Activated T-helper 1 cell treated with Interleukin-2 at 50 U/mL for 16 hours (primary cell): ENCODE results near the gene ZFYVE21.

Experiments used
- DNase-seq: peaks from one replicate; pipeline ENCODE4 v3.0.0-alpha.2; 2020; ENCODE audit warnings: low read depth

The ZFYVE21 gene

GRCh38 chr14:103737432-103738045 lies 21.9 kb downstream of the ZFYVE21 start:
- no peak for DNase-seq

- no peak for DNase-seq
Measured at GRCh38 chr14:103738166-103738565, 22.6 kb downstream of the ZFYVE21 start.

GRCh38 chr14:103738701-103739451 lies 23.3 kb downstream of the ZFYVE21 start:
- no peak for DNase-seq

GRCh38 chr14:103739466-103739792 lies 23.8 kb downstream of the ZFYVE21 start:
- DNase-seq: no peak

- DNase-seq: no peak
Measured at GRCh38 chr14:103739793-103740501, 24.3 kb downstream of the ZFYVE21 start.

- DNase-seq: no peak
Measured at GRCh38 chr14:103740991-103741689, 25.5 kb downstream of the ZFYVE21 start.

GRCh38 chr14:103741876-103742275 lies 26.3 kb downstream of the ZFYVE21 start:
- DNase-seq: no peak

- DNase-seq: no peak
Measured at GRCh38 chr14:103742499-103743255, 27.1 kb downstream of the ZFYVE21 start.

GRCh38 chr14:103743691-103744090 lies 28.1 kb downstream of the ZFYVE21 start:
- DNase-seq: no peak

- no peak for DNase-seq
Measured at GRCh38 chr14:103744621-103745395, 29.2 kb downstream of the ZFYVE21 start.

- no peak for DNase-seq
Measured at GRCh38 chr14:103745424-103745823, 29.8 kb downstream of the ZFYVE21 start.

- no peak for DNase-seq
Measured at GRCh38 chr14:103746701-103747100, 31.1 kb downstream of the ZFYVE21 start.

GRCh38 chr14:103748534-103748857 lies 32.9 kb downstream of the ZFYVE21 start:
- peak; percentile 29 for DNase-seq

GRCh38 chr14:103749452-103749851 lies 33.8 kb downstream of the ZFYVE21 start:
- DNase-seq: no peak

- DNase-seq: no peak
Measured at GRCh38 chr14:103749860-103750259, 34.2 kb downstream of the ZFYVE21 start.

GRCh38 chr14:103753774-103754173 lies 38.2 kb downstream of the ZFYVE21 start:
- DNase-seq: no peak

GRCh38 chr14:103755060-103755459 lies 39.5 kb downstream of the ZFYVE21 start:
- DNase-seq: no peak

- no peak for DNase-seq
Measured at GRCh38 chr14:103758059-103758776, 42.6 kb downstream of the ZFYVE21 start.

GRCh38 chr14:103762036-103762435 lies 46.4 kb downstream of the ZFYVE21 start:
- no peak for DNase-seq

- no peak for DNase-seq
Measured at GRCh38 chr14:103762541-103762940, 46.9 kb downstream of the ZFYVE21 start.
